HepG2 (cell line): ENCODE results near the gene HTRA1. TPM values are rescaled to one million over a fixed set of nuclear protein-coding genes. Genes with fewer than 3 reads are reported as not detected.

Source experiments
- ATAC-seq: fragments of 200-7000 bp; cut with Tn5 transposase; 3 replicates; pipeline ENCODE4 v1.9.1; 2020; ENCODE audit warnings: mild to moderate bottlenecking, moderate library complexity
- BruUV-seq: library from RNA; stranded (reverse); fragments of 400-500 nt; replicated peaks from 2 replicates; lab custom pipeline; 2021; lab: Mats Ljungman, UMichigan
- CTCF ChIA-PET: fragments of 300-600 bp; formaldehyde crosslinking; extraction: SDS; loops from one replicate; lab custom pipeline; 2021; ENCODE audit warnings: low total read pairs, inconsistent platforms, low intra/inter-chr PET ratio; lab: Yijun Ruan, JAX
- POLR2A ChIA-PET: fragments of 350-600 bp; sonication (Branson Sonifier 250); formaldehyde crosslinking; loops from one replicate; lab custom pipeline; 2020; ENCODE audit warnings: antibody characterized with exemption, inconsistent platforms; lab: Yijun Ruan, JAX
- DNase-seq: peaks from one replicate; pipeline ENCODE4 v3.0.0-alpha.2; 2015; ENCODE audit warnings: low spot score
- FAIRE-seq: peaks from 3 replicates; lab custom pipeline; 2011; peaks lifted over from hg19 to GRCh38; lab: Jason Lieb, UNC
- H2AFZ ChIP-seq: one replicate; pipeline ENCODE4 v1.6.1; 2011; ENCODE audit warnings: low read length, inconsistent platforms
- H3K27ac ChIP-seq: fragments of 300-600 bp; 3 replicates; pipeline ENCODE4 v1.8.0; 2011; ENCODE audit warnings: mixed run types, mild to moderate bottlenecking, mixed read lengths, low read length, inconsistent platforms; ENCODE audit not compliant: insufficient read depth; ENCODE audit errors: extremely low read length
- H3K27me3 ChIP-seq, 2 experiments: fragments of 200-600 bp in 1 of 2; 2 replicates in 1 of 2; 3 replicates in 1 of 2; pipeline versions ENCODE4 v1.6.0 to v1.8.0; 2011; ENCODE audit warnings: low read length in 2 of 2, mild to moderate bottlenecking in 2 of 2, moderate library complexity in 2 of 2, inconsistent platforms in 1 of 2; ENCODE audit not compliant: insufficient read depth in 2 of 2, control insufficient read depth in 1 of 2
- H3K36me3 ChIP-seq, 2 experiments: fragments of 200-600 bp in 1 of 2; replicated peaks in 1 of 2; 2 replicates in 1 of 2; 3 replicates in 1 of 2; pipeline versions ENCODE4 v1.5.1 to v1.8.0; 2011; ENCODE audit warnings: low read length in 2 of 2, inconsistent platforms in 1 of 2; ENCODE audit not compliant: insufficient read depth in 2 of 2, control insufficient read depth in 1 of 2
- H3K4me1 ChIP-seq: 2 replicates; pipeline ENCODE4 v1.5.1; 2012; ENCODE audit warnings: low read length, inconsistent platforms; ENCODE audit not compliant: insufficient read depth
- H3K4me2 ChIP-seq: 2 replicates; pipeline ENCODE4 v1.6.0; 2011; ENCODE audit warnings: low read depth, low read length, inconsistent platforms
- H3K4me3 ChIP-seq, 3 experiments: fragments of 200-600 bp in 1 of 3; sonication (generic), shearing (Covaris generic) in 1 of 3; replicated peaks in 1 of 3; 2 replicates each; pipeline ENCODE4 v1.5.1; 2011 to 2016; ENCODE audit warnings: low read length in 3 of 3, inconsistent platforms in 2 of 3, low read depth in 2 of 3, mild to moderate bottlenecking in 2 of 3, control low read depth in 1 of 3, mixed read lengths in 1 of 3; ENCODE audit not compliant: insufficient read depth in 1 of 3
- H3K79me2 ChIP-seq: one replicate; pipeline ENCODE4 v1.6.1; 2011; ENCODE audit warnings: low read length, inconsistent platforms; ENCODE audit not compliant: insufficient read depth
- H3K9ac ChIP-seq: 2 replicates; pipeline ENCODE4 v1.6.0; 2011; ENCODE audit warnings: mild to moderate bottlenecking, low read depth, low read length, inconsistent platforms; ENCODE audit not compliant: insufficient read depth
- H3K9me3 ChIP-seq: 2 replicates; pipeline ENCODE4 v1.5.1; 2012; ENCODE audit warnings: mild to moderate bottlenecking, low read length
- H4K20me1 ChIP-seq: 2 replicates; pipeline ENCODE4 v1.6.0; 2011; ENCODE audit warnings: inconsistent platforms, mild to moderate bottlenecking, low read length, moderate library complexity; ENCODE audit not compliant: insufficient read depth
- CHD2 ChIP-seq: IDR thresholded peaks from 2 replicates; pipeline ENCODE4 v1.6.1; 2011; ENCODE audit warnings: low read depth, low read length, improper control_type of control experiment
- HMG20B ChIP-seq: conservative IDR thresholded peaks from 2 replicates; pipeline ENCODE4 v1.6.1; 2016; ENCODE audit warnings: missing genetic modification reagents, missing compliant biosample characterization
- LRRFIP1 ChIP-seq: sonication (generic); formaldehyde crosslinking; conservative IDR thresholded peaks from 2 replicates; pipeline ENCODE4 v1.4.0; 2020; ENCODE audit warnings: missing genetic modification reagents
- PPARG ChIP-seq: conservative IDR thresholded peaks from 2 replicates; pipeline ENCODE4 v1.6.1; 2016; ENCODE audit warnings: missing biosample characterization, missing genetic modification reagents
- SYNCRIP ChIP-seq: fragments of 200-400 bp; formaldehyde crosslinking; IDR thresholded peaks from 2 replicates; pipeline ENCODE4 v1.6.1; 2018; ENCODE audit warnings: mild to moderate bottlenecking, low read depth, low read length; ENCODE audit not compliant: insufficient read depth
- ZBTB3 ChIP-seq: sonication (generic); formaldehyde crosslinking; IDR thresholded peaks from 2 replicates; pipeline ENCODE4 v1.4.0; 2020; ENCODE audit warnings: low read depth, mild to moderate bottlenecking, moderate library complexity, missing genetic modification reagents, borderline replicate concordance
- ZFP62 ChIP-seq: sonication (generic); formaldehyde crosslinking; IDR thresholded peaks from 2 replicates; pipeline ENCODE4 v1.4.0; 2020; ENCODE audit warnings: missing genetic modification reagents
- ZFY ChIP-seq: sonication (generic); formaldehyde crosslinking; IDR thresholded peaks from 2 replicates; pipeline ENCODE4 v1.4.0; 2020; ENCODE audit warnings: missing genetic modification reagents
- ZIK1 ChIP-seq: sonication (generic); formaldehyde crosslinking; IDR thresholded peaks from 2 replicates; pipeline ENCODE4 v1.5.0; 2020; ENCODE audit warnings: mild to moderate bottlenecking, low read depth, missing genetic modification reagents, borderline replicate concordance
- ZNF547 ChIP-seq: sonication (generic); formaldehyde crosslinking; IDR thresholded peaks from 2 replicates; pipeline ENCODE4 v1.5.1; 2020; ENCODE audit warnings: mild to moderate bottlenecking, missing genetic modification reagents
- ZNF619 ChIP-seq: sonication (generic); formaldehyde crosslinking; IDR thresholded peaks from 2 replicates; pipeline ENCODE4 v1.4.0; 2020; ENCODE audit warnings: mild to moderate bottlenecking, missing genetic modification reagents
- ZSCAN20 ChIP-seq: sonication (generic); formaldehyde crosslinking; IDR thresholded peaks from 2 replicates; pipeline ENCODE4 v1.4.0; 2020; ENCODE audit warnings: missing genetic modification reagents, mild to moderate bottlenecking, borderline replicate concordance
- WGBS: methylation state at CpG from one replicate; pipeline ENCODE4 v1.1.6; 2017; ENCODE audit warnings: low lambda C conversion rate; 5-methylcytosine and 5-hydroxymethylcytosine counted together
- in situ Hi-C: cut with HindIII; loops from 2 replicates; pipeline ENCODE4 v1.10.0; 2017; ENCODE audit warnings: low pct_unique_long_range_greater_than_20kb; ENCODE audit not compliant: extremely low pct_ligation_motif_present
- intact Hi-C: fragments of 100-400 bp; cut with micrococcal nuclease; formaldehyde crosslinking; loops from one replicate; pipeline ENCODE4 v1.10.0; 2022; ENCODE audit not compliant: unreplicated experiment
- polyA plus RNA-seq, 8 experiments: library from polyadenylated mRNA; depleted of rRNA in 3 of 8; stranded (reverse) in 7 of 8; unstranded in 1 of 8; fragments of >200 nt; fragmentation: Illumina TruSeq in 4 of 8; extraction: Trizol in 4 of 8; gene quantifications; 2 replicates each; pipeline versions ENCODE4 v1.2.1 to v1.2.3, GENCODE V29; 2011 to 2016; ENCODE audit warnings: low read depth in 4 of 8, missing spikeins in 1 of 8, mixed read lengths in 1 of 8; ENCODE audit not compliant: insufficient read depth in 1 of 8
- total RNA-seq, 5 experiments: library from RNA; depleted of rRNA; stranded (reverse); fragments of >200 nt; fragmentation: Illumina TruSeq; extraction: Trizol; gene quantifications; 2 replicates each; pipeline ENCODE4 v1.2.3, GENCODE V29; 2016; ENCODE audit warnings: low read depth in 1 of 5
- TF ChIP-seq, protein P1 (sequence below), 2 experiments: fragments of 450-650 bp in 1 of 2; sonication (generic) in 1 of 2; formaldehyde crosslinking; IDR thresholded peaks; 2 replicates each; pipeline versions ENCODE4 v1.5.0 to v1.8.0; 2020 to 2022; ENCODE audit warnings: mild to moderate bottlenecking in 1 of 2, missing genetic modification reagents in 1 of 2

HTRA1 gene
- total and polyA plus RNA-seq, 2 of the 13 experiments (the other 11 are each of a cell fraction or from before 2014, with no cell fraction given): 0.11 to 0.40 TPM

DNA sequence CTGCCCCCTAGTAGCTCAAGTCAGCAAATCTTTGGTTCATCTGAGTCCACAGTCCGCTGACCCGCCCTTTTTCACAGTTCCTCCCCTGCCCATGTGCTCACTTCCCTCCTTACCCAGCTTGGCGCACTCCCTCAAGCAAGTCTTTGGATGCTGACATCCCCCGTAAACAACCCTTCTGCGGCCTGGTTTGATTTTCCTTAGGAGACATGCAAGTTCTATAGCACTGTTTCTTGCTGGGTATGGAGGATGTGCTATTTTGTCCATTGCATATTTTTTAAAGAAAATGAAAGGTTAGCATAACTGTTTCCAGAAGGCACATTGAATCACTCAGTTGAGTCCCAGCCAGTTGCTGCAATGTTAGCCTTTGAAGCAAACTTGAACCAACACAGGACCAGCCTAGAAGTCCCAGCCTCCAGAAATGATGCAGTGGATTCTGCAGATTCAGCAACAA lies 38.2 kb downstream of the HTRA1 start:
- no peak for DNase-seq
- POLR2A ChIA-PET: no interaction called here
- H3K9ac ChIP-seq: no peak overlapping the region
- no peak overlapping the region for H3K27ac ChIP-seq
- TF ChIP-seq PPARG (CRISPR knock-in tag) (no peak), ZBTB3 (no peak), SYNCRIP (no peak), ZFY (CRISPR knock-in tag) (no peak), ZFP62 (CRISPR knock-in tag) (no peak), CHD2 (no peak), LRRFIP1 (CRISPR knock-in tag) (no peak), HMG20B (CRISPR knock-in tag) (no peak), ZNF547 (CRISPR knock-in tag) (no peak), ZNF619 (CRISPR knock-in tag) (no peak), ZSCAN20 (CRISPR knock-in tag) (no peak), ZIK1 (CRISPR knock-in tag) (no peak)
- TF ChIP-seq, protein P1, sequence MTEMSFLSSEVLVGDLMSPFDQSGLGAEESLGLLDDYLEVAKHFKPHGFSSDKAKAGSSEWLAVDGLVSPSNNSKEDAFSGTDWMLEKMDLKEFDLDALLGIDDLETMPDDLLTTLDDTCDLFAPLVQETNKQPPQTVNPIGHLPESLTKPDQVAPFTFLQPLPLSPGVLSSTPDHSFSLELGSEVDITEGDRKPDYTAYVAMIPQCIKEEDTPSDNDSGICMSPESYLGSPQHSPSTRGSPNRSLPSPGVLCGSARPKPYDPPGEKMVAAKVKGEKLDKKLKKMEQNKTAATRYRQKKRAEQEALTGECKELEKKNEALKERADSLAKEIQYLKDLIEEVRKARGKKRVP (CRISPR knock-in tag; IDR thresholded peaks at IDR 0.05): no peak
- TF ChIP-seq, all 625 proteins: peak for 0
- Histone ChIP-seq H2AFZ (no peak overlapping the region), H3K4me2 (no peak overlapping the region), H3K4me3 (no peak overlapping the region), H3K27me3 (peaks cover 0 to 32% of the 10 kb centered on the region in 2 experiments; a peak in 3 of 5 replicates), H3K4me1 (no peaks in the 10 kb centered on the region), H4K20me1 (no peaks in the 10 kb centered on the region), H3K9me3 (no peaks in the 10 kb centered on the region), H3K36me3 (no peaks in the 10 kb centered on the region), H3K79me2 (no peaks in the 10 kb centered on the region)
- CTCF ChIA-PET: no interaction called here
- ATAC-seq: no peak
- WGBS: 54% methylated on average over 5 of the region's 5 CpGs
- intact Hi-C loops (no loop called here), in situ Hi-C loops (no loop called here)
- no TSS peak for BruUV-seq
- FAIRE-seq: no peak
